HG03442 (cell line): ENCODE measurements around the gene B3GALT6.
A peak's percentile ranks its signal among the peaks of the same experiment; 100 is the strongest.

Source experiments
- ATAC-seq: cut with Tn5 transposase; IDR thresholded peaks from one replicate; pipeline ENCODE4 v1.9.1; 2021; ENCODE audit warnings: mild to moderate bottlenecking, moderate library complexity; ENCODE audit not compliant: unreplicated experiment

Gene B3GALT6

GRCh38 chr1:1200876-1201810 lies 30.9 kb upstream of the B3GALT6 start:
- peak; percentile 46 for ATAC-seq

DNA sequence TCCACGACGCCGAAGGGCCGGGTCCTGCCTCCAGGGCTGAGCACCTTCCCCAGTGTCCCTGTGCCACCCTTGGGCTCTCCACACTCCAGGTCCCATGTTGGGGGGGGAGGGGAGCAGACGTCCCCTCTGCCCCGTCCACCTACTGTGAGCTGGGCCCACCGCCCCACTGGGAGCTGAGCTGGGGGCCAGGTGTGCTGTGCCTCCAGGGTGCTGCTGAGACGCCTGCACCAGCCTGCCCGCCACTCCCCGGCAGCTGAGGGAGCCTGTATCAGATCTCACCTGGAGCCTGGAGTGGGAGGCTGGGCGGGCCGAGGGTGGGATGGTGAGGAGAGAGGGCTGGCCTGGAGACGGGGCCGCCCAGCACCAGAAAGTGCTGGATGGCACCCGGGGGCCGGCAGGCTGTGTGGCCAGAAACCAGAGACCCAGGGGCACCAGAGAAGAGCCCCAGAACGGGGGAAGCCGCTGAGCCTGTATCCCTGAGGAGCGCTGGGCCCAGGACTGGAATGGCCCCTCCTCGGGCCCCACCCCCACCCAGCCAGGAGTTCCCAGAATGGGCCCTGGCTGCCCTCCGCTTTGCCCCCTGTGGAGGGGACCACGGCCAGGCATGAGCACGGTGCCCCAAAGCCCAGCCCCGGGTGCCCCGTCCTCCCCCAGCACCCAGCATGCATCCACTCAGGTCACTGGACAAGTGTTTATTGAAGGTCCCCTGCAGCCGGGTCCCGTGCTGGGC lies 29.0 kb upstream of the B3GALT6 start:
- no peak for ATAC-seq

- ATAC-seq: no peak
Observed at GRCh38 chr1:1203561-1204424, 28.2 kb upstream of the B3GALT6 start.

DNA sequence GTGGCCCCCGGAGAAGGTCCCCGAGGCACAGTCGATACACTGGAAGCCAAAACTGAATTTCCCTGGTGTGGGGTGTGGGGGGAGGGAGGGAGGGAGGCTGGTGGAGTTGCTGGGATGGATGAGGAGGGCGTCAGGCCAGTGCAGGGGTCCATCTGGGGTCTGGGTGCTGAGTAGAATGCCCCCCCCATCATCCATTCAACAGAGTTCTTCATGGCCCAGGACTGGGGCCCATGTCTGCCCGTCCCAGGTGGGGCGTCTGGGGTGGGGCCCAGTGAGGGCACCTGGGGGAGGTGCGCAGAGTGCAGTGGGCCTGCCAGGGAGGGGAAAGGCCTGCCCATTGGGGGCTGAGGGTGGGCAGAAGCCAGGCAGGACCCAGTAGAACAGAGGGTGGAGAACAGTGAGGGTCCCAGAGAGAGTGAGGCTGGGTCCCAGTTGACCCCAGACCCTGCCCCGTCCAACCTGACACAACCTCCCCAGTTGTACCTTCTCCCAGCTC lies 27.6 kb upstream of the B3GALT6 start:
- ATAC-seq: no peak

- no peak for ATAC-seq
Observed at GRCh38 chr1:1204998-1205768, 26.9 kb upstream of the B3GALT6 start.

DNA sequence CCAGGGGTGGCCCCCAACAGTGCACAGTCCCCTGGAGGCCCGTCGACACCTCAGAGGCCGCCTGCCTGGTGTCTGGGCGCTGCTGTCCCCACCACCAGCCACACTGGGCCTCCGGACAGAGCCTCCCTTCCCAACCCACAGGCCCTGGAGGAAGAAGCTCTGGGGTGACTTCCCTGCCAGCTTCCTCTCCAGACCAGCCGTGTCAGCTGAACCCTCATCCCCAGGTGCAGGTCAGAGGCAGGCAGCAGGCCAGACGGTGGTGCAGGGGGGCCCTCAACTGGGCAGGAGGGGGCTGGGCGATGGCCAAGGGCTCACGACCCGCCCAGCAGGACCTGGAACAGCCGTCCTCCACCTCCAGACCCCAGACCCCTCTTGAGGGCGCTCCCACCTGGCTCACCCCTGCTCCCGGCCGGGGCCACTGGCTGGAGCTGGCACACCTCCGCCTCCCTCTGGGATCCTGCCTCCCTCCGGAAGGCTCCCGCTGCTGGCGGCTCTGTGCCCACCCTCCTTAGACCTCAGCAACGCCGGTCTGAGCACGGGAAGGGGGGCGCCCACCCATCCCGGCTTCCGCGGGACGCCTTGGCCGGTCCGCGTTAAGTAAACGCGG lies 26.2 kb upstream of the B3GALT6 start:
- ATAC-seq: no peak

- no peak for ATAC-seq
Observed at GRCh38 chr1:1206376-1206965, 25.6 kb upstream of the B3GALT6 start, which contains the start of gene TNFRSF18. TSS of gene TNFRSF18 (minus strand) at chr1:1206592. CDS start at chr1:1206571, 21 bp downstream.

DNA sequence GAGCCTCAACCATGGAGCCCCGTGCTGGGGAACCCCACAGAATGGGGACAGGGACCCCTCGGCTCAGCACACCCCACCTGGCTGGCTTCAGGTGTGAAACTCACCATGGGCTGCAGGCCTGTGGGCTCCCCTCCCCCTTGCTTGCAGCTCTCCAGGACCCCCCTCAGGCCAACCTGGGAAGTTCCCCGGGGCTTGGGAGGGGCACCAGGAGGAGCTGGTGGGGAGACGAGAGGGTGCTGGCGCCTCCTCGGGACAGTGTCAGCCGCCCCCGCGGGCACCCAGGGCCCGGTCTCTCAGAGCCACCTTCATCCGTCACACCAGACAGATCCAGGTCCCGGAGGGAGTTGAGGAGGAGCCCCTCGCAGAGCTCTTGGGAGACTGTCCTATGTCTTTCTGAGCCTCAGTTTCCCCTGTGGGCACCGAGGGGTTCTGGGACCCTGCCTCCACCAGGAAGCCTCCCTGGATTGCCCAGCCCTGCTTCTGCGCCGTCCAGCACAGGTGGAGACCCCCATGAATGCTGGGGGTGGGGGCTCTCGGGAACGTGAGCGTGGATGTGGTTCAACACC lies 25.0 kb upstream of the B3GALT6 start:
- no peak for ATAC-seq

DNA sequence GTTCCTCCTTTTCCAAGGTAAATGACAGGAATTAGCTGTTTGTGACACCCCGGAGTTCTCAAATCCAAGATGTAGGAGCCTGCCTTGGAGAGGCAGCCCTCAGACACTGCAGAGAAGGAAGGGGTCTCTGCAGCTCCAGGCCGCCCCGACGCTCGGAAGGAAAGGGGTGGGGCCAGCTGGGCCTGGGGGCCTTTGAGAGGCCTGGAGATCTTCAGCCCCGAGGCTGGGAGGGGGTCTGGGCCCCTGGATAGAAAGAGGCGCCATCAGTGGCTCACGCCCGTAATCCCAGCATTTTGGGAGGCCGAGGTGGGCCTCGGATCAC lies 24.5 kb upstream of the B3GALT6 start:
- no peak for ATAC-seq

GRCh38 chr1:1208713-1209433 lies 23.2 kb upstream of the B3GALT6 start:
- ATAC-seq: no peak

GRCh38 chr1:1210726-1211540 lies 21.1 kb upstream of the B3GALT6 start:
- ATAC-seq: no peak

DNA sequence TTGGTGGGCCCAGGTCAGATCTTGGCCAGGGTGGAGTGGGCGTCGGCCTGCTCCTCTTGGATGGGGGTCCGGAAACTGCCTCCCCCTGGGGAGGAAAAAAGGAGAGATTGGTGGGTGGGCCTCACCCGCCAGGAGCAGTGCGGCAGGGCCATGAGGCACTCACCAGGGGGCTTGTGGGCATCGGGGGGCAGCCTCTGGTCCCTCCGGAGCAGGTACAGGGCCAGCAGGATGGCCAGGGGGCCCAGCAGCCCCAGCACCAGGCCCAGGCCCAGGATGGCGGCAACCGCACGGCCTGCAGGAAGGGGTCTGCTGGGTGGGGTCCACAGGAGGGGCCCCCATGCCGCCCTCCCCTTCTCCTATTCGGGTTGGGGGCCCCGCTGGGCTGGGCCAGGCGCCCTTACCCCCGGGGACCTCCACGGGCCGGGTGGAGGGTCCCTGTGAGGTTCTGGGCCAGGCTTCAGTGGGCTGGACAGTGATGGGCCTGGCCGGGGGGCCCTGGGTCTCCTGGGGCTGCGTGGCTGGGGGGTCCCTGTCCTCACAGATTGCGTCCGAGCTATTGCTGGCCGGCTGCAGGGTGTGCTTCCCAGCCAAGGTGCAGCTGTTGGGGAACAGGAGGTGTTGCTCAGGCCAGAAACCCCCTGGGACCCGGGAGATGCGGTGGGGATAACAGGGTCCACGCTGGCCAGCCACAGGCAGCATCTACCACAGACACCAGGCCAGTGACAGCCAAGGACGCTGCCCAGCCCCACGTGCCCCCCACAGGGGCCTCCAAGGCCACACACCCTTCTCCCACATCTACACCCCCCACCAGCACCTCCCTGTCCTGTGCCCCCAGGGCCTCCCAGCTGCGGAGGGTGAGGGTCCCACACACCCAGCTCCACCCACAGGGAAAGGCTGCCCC lies 20.2 kb upstream of the B3GALT6 start:
- no peak for ATAC-seq

DNA sequence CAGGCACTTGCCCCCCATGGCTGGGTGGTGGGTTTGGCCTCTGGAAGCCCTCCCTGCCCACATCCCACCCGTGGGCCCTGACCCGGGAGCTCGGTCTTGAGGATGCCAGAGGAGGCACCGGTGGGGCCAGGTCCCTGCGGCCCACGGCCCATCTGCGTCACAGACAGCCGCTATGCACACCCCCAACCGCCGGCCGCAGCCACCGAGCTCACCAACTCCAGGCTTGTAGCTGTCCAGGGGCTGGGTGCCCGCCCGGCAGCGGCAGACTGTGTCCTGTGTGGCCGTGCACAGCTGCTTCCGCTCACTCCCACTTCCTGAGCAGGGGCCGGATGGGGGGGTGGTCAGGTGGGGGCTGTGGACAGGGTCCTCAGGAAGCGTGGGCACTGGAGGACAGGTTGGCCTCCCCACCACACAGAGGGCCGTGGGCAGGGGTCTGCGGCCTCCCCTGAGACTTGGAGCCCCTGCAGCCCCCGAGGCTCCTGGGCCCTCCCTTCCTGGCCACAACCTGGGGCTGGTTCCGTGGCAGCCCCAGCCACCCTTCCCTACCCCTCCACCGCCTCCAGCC lies 19.2 kb upstream of the B3GALT6 start:
- ATAC-seq: no peak

- ATAC-seq: no peak
Observed at GRCh38 chr1:1213345-1214265, 18.4 kb upstream of the B3GALT6 start, which contains the start of gene TNFRSF4. TSS of gene TNFRSF4 (minus strand) at chr1:1214153. CDS start at chr1:1214127, 26 bp downstream.

- no peak for ATAC-seq
Observed at GRCh38 chr1:1215080-1215676, 16.9 kb upstream of the B3GALT6 start.
